GM18951 (cell line): ENCODE results near the gene IGFBP5.

ENCODE experiments used
- POLR2A ChIP-seq: IDR thresholded peaks from 4 replicates; pipeline ENCODE4 v1.6.1; 2011; ENCODE audit warnings: mild to moderate bottlenecking; ENCODE audit not compliant: insufficient read length, insufficient read depth; ENCODE audit errors: extremely low read depth
- in situ Hi-C: fragments of 300-500 bp; cut with MboI; formaldehyde crosslinking; loops from one replicate; pipeline ENCODE4 v1.12.0; 2022; ENCODE audit warnings: low sequenced_read_pairs, mixed read lengths, inconsistent platforms; ENCODE audit not compliant: unreplicated experiment

Gene IGFBP5

GRCh38 chr2:216663106-216663505 is 32.2 kb downstream of the IGFBP5 start:
- in situ Hi-C loops = no loop called here
- TF ChIP-seq POLR2A = no peak

DNA sequence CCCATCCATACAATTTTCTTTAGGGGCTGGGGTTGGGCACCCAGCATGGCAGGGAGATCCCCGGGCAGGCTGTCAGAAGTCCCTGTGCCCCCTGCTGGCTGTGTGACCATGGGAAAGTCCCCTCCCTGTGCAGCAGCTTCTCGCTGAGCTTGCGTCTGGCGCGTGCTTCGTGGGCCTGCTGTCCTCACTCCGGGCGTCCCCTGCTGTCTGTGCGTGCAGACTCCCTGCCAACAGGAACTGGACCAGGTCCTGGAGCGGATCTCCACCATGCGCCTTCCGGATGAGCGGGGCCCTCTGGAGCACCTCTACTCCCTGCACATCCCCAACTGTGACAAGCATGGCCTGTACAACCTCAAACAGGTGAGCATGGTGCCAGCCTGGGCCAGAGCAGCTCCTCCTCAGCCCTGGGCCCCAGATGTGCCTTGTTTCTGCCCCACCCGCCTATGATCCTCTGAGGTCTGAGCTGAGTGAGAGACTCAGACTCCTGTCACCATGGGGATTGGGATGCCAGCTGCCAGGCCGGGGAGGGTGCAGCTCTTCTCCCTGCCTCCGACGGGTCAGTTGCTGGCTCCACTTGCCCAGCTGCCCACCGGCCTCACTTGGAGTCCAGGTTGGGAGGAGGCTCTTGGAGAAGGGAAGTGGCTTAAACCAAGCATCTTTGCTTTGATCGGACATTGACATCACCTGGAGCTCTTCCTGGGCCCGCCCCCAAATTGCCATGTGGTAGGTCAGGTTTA is 33.5 kb downstream of the IGFBP5 start:
- TF ChIP-seq POLR2A = no peak
- in situ Hi-C loops = no loop called here

- TF ChIP-seq POLR2A = no peak
- in situ Hi-C loops = no loop called here
Measured at GRCh38 chr2:216661051-216661450, 34.3 kb downstream of the IGFBP5 start.

DNA sequence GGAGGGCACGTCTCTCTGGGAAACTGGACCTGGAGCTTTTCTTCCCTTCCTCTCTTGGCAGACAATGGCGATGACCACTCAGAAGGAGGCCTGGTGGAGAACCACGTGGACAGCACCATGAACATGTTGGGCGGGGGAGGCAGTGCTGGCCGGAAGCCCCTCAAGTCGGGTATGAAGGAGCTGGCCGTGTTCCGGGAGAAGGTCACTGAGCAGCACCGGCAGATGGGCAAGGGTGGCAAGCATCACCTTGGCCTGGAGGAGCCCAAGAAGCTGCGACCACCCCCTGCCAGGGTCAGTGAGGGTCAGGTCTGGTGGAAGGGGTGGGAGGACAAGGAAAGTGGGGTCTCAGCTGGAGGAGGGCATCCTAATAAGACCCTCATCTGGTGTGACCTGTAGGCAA is 34.9 kb downstream of the IGFBP5 start:
- in situ Hi-C loops = no loop called here
- no peak for TF ChIP-seq POLR2A

GRCh38 chr2:216659276-216659675 is 36.1 kb downstream of the IGFBP5 start:
- in situ Hi-C loops = no loop called here
- no peak for TF ChIP-seq POLR2A

GRCh38 chr2:216658757-216659156 is 36.6 kb downstream of the IGFBP5 start:
- TF ChIP-seq POLR2A = no peak
- in situ Hi-C loops = no loop called here

DNA sequence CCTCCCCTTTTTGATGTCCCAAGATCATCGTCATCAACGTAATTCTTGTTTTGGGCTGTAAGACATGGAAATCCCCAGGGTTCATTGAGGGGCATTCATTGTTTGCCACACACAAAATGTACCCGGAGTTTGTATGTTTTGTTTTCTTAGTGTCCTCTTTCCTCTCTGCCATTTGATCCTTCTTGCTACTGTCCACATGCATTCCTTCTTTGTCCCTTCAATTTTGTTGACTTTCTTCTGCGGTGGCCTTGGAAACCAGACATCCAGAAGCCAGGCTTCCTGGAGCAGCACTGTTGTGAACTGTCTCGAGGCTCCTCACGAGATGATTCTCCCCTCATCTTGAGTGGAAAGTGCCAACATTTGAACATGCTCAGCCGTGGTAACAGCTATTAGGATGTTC is 37.4 kb downstream of the IGFBP5 start:
- in situ Hi-C loops = no loop called here
- no peak for TF ChIP-seq POLR2A

- TF ChIP-seq POLR2A = no peak
- in situ Hi-C loops = no loop called here
Measured at GRCh38 chr2:216657086-216657855, 38.1 kb downstream of the IGFBP5 start.

DNA sequence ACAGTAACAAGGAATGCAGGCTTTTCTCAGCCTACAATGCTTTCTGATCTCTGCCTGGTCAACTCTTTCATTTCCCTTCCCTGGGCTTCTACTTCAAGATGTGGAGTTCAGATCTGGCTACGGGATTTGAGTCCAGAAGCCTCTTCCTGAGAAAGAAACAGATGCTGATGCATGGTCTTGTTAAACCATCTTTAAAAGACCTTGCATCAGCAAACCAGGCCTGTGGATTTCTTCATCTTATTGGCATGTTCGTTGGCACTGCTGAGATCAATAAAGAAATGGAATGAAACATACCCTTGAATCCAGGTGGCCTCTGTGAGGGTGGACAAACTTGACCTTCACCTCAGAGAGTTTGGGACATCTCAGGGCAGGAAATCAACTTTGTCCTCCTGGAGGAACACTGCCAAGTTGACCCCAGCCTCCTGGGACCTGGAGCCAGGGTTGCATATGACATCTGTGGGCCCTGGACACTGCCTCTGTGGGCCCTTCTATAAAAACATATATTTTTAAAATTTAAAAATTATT is 40.8 kb downstream of the IGFBP5 start:
- no peak for TF ChIP-seq POLR2A
- in situ Hi-C loops = no loop called here

DNA sequence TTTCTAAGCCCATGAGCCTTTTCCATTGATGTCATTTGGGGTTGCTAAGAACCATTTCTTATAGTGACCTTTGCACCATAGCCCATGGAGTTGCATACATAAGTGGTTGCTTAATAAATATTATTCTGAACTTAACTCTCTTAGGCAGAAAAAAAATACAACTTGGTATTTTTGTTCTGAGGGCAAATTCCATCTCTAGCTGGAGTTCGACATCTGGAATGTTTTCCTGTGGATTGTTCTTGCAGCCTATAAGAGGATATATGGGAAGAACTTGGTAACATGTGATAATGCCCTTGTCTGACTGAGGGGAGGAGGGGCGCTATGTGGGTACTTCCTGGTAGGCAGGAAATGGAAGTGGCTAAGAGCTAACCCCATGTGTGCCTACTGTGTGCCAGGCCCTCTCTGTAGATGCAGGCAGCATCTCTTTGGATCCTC is 41.4 kb downstream of the IGFBP5 start:
- TF ChIP-seq POLR2A = no peak
- in situ Hi-C loops = no loop called here

DNA sequence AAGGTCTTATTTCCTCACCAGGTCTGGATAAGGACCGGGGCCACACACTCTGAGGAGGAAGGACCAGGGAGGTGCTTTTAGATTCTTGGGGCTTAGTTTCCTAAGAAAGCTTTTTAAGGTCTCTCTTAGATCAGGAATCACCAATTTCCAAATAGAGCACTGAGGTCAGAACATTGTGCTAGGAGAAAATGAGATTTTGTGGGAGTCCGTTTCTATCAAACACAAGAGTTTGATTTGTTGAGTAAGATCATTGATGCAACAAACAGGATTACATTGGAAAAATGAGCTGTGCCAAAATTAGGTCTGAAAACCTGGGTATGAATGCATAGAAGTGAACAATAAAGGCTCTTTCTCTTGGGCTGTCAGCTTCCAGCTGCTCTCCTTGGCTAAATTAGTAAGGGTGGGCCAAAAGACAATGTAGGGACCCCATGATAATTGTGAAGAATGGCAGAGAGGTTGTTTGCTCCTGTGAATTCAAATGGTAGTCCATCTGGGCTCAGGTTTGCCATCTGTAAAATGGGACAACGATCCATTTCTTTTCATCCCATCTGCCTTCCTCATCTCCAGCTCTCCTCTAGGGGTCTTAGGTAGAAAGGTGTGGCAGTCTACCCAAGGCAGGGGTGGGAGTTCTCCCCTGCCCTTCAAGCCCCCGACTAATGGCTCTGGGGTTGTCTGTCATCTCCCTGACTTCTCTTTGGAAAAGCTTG is 42.1 kb downstream of the IGFBP5 start:
- TF ChIP-seq POLR2A = no peak
- in situ Hi-C loops = no loop called here

DNA sequence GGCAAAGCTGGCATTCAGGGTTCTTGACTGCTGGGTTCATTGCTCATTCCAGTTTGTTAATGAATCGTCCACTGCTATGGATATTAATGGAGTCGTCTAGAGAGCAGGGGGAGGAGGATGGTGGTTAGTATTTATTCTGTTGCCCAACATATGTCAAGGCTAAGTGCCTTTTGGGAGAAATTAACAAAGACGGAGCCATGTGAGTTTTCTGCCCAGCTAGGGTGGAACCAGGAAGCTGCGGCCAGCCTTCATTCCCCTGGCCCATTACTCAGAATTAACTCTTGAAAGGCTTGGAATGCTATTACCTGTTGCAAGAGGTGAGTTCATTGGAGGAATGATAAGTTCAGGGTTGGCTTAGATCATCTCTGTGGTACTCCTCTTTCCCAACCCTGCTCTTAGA is 42.8 kb downstream of the IGFBP5 start:
- in situ Hi-C loops = no loop called here

DNA sequence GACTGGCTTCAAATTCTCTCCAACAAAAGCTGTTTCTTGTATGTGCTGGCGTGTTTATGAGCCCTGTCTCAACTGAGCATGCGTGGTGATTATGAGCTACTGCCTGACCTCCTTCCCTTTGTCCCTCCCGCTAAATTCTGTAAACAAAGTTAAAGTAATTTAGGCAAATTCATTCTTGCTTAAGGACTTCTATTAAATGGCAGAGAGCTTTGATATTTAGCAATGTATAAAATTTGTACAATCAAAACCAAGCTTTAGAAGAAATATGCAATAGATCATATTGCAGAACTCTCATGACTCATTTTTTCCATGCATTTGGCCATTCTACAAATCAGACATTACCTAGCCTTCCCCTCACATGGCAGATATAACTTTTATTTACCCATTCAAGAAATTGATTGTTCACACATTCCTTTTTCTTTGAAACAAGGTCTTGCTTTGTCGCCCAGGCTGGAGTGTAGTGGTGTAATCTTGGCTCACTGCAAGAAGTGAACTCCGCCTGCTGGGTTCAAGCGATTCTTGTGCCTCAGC is 43.9 kb downstream of the IGFBP5 start:
- TF ChIP-seq POLR2A = no peak
- in situ Hi-C loops = no loop called here

More for the DNA sequence above, 42.8 kb downstream of the IGFBP5 start:
- no peak for TF ChIP-seq POLR2A
